PC-3 (cell line): ENCODE measurements around the gene CA10. TPM values are rescaled to one million over a fixed set of nuclear protein-coding genes. Genes with fewer than 3 reads are reported as not detected.

Experiments
- ATAC-seq: fragments of 200-7000 bp; cut with Tn5 transposase; 2 replicates; pipeline ENCODE4 v1.9.1; 2020; ENCODE audit warnings: mild to moderate bottlenecking, moderate library complexity
- BruUV-seq: library from RNA; stranded (reverse); fragments of 400-500 nt; replicated peaks from 2 replicates; lab custom pipeline; 2021; lab: Mats Ljungman, UMichigan
- CTCF ChIA-PET: fragments of 300-600 bp; sonication (Branson Sonifier 250); formaldehyde crosslinking; loops from one replicate; lab custom pipeline; 2022; ENCODE audit warnings: antibody characterized with exemption; lab: Charles Lee
- POLR2A ChIA-PET: fragments of 300-600 bp; sonication (Branson Sonifier 250); formaldehyde crosslinking; loops from one replicate; lab custom pipeline; 2022; ENCODE audit warnings: antibody characterized with exemption; ENCODE audit not compliant: unreplicated experiment; lab: Charles Lee
- DNase-seq: peaks from one replicate; pipeline ENCODE4 v3.0.0-alpha.2; 2015
- H2AFZ ChIP-seq: fragments of 300-600 bp; sonication (generic); 2 replicates; pipeline ENCODE4 v1.6.0; 2016; ENCODE audit warnings: antibody characterized with exemption, low read length
- H3F3A ChIP-seq: fragments of 300-600 bp; sonication (generic); one replicate; pipeline ENCODE4 v1.6.0; 2017; ENCODE audit warnings: antibody characterized with exemption, low read length, control low read depth, mild to moderate bottlenecking; ENCODE audit not compliant: unreplicated experiment
- H3K27ac ChIP-seq: fragments of 300-600 bp; sonication (generic); 2 replicates; pipeline ENCODE4 v1.5.1; 2016; ENCODE audit warnings: mild to moderate bottlenecking, low read length
- H3K27me3 ChIP-seq: fragments of 300-600 bp; sonication (generic); 2 replicates; pipeline ENCODE4 v1.6.1; 2016; ENCODE audit warnings: low read length, mixed read lengths
- H3K36me3 ChIP-seq: fragments of 300-600 bp; sonication (generic); 2 replicates; pipeline ENCODE4 v1.6.1; 2016; ENCODE audit warnings: low read depth, mixed run types, low read length, mixed read lengths
- H3K4me1 ChIP-seq: fragments of 300-600 bp; sonication (generic); 2 replicates; pipeline ENCODE4 v1.5.1; 2016; ENCODE audit warnings: low read length; ENCODE audit not compliant: insufficient read depth
- H3K4me2 ChIP-seq: fragments of 300-600 bp; sonication (generic); 2 replicates; pipeline ENCODE4 v1.6.0; 2016; ENCODE audit warnings: low read length
- H3K4me3 ChIP-seq: fragments of 300-600 bp; sonication (generic); 2 replicates; pipeline ENCODE4 v1.5.1; 2016; ENCODE audit warnings: mild to moderate bottlenecking, low read length, mixed read lengths
- H3K79me2 ChIP-seq: fragments of 300-600 bp; sonication (generic); 2 replicates; pipeline ENCODE4 v1.6.1; 2017; ENCODE audit warnings: low read length, mixed read lengths
- H3K9ac ChIP-seq: fragments of 300-600 bp; sonication (generic); 2 replicates; pipeline ENCODE4 v1.6.0; 2016; ENCODE audit warnings: mild to moderate bottlenecking, low read length
- H3K9me2 ChIP-seq: fragments of 300-600 bp; sonication (generic); replicated peaks from 2 replicates; pipeline ENCODE4 v1.6.1; 2016; ENCODE audit warnings: mixed run types, low read length, mixed read lengths
- H3K9me3 ChIP-seq: fragments of 300-600 bp; sonication (generic); 2 replicates; pipeline ENCODE4 v1.6.1; 2016; ENCODE audit warnings: low read length, mixed read lengths
- H4K20me1 ChIP-seq: fragments of 300-600 bp; sonication (generic); 2 replicates; pipeline ENCODE4 v1.6.1; 2016; ENCODE audit warnings: low read length, mixed read lengths
- EZH2 ChIP-seq: fragments of 300-600 bp; sonication (generic); IDR thresholded peaks from one replicate; pipeline ENCODE4 v1.6.1; 2017; ENCODE audit warnings: antibody characterized with exemption, mild to moderate bottlenecking, low read length; ENCODE audit not compliant: unreplicated experiment
- EZH2phosphoT487 ChIP-seq: fragments of 300-600 bp; sonication (generic); IDR thresholded peaks from 2 replicates; pipeline ENCODE4 v1.6.1; 2018; ENCODE audit warnings: mild to moderate bottlenecking, antibody characterized with exemption, low read length, borderline replicate concordance
- intact Hi-C: fragments of 100-400 bp; cut with micrococcal nuclease; formaldehyde crosslinking; loops from 2 replicates; pipeline ENCODE4 v1.9.0; 2023
- total RNA-seq: library from RNA; depleted of rRNA; stranded (reverse); fragments of >200 nt; gene quantifications from 2 replicates; pipeline ENCODE4 v1.2.3, GENCODE V29; 2014
- TF ChIP-seq, protein P1 (sequence below): fragments of 300-600 bp; sonication (generic); conservative IDR thresholded peaks from 2 replicates; pipeline ENCODE4 v1.5.1; 2017; ENCODE audit warnings: antibody characterized with exemption, low read depth, mild to moderate bottlenecking, low read length

CA10 gene
- total RNA-seq, 1 experiment from 2014 or later: not detected

DNA sequence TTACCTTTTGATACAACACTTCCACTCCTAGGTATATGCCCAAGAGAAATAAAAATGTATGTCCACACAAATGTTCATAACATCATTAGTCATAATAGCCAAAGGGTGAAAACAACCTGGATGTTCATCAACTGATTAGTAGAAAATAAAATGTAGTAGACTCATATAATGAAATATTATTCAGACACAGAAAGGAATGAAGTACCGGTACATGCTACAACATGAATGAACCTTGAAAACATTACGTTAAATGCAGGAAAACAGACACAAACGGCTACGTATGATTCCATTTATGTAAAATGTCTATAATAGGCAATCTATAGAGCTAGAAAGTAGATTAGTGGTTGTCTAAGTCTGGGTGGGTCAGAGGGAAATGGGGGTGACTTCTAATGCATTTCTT, 358.5 kb downstream of the CA10 start:
- H3K27me3 ChIP-seq: no peaks in the 10 kb centered on the region
- intact Hi-C loops: no loop called here
- H3K4me2 ChIP-seq: no peak overlapping the region
- POLR2A ChIA-PET: no interaction called here
- H3K9me3 ChIP-seq: no peaks in the 10 kb centered on the region
- CTCF ChIA-PET: no interaction called here
- no peak for ATAC-seq
- H3K36me3 ChIP-seq: no peaks in the 10 kb centered on the region
- no peaks in the 10 kb centered on the region for H3F3A ChIP-seq
- no peak overlapping the region for H3K9ac ChIP-seq
- H4K20me1 ChIP-seq: no peaks in the 10 kb centered on the region
- H3K4me1 ChIP-seq: no peaks in the 10 kb centered on the region
- BruUV-seq: no TSS peak
- H3K9me2 ChIP-seq: no peaks in the 10 kb centered on the region
- no peak for DNase-seq
- TF ChIP-seq, protein P1, sequence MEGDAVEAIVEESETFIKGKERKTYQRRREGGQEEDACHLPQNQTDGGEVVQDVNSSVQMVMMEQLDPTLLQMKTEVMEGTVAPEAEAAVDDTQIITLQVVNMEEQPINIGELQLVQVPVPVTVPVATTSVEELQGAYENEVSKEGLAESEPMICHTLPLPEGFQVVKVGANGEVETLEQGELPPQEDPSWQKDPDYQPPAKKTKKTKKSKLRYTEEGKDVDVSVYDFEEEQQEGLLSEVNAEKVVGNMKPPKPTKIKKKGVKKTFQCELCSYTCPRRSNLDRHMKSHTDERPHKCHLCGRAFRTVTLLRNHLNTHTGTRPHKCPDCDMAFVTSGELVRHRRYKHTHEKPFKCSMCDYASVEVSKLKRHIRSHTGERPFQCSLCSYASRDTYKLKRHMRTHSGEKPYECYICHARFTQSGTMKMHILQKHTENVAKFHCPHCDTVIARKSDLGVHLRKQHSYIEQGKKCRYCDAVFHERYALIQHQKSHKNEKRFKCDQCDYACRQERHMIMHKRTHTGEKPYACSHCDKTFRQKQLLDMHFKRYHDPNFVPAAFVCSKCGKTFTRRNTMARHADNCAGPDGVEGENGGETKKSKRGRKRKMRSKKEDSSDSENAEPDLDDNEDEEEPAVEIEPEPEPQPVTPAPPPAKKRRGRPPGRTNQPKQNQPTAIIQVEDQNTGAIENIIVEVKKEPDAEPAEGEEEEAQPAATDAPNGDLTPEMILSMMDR: no peak
- TF ChIP-seq EZH2 (no peak), EZH2phosphoT487 (no peak)
- no peaks in the 10 kb centered on the region for H3K79me2 ChIP-seq
- H3K27ac ChIP-seq: no peak overlapping the region
- no peak overlapping the region for H2AFZ ChIP-seq
- H3K4me3 ChIP-seq: no peak overlapping the region

- H3K27ac ChIP-seq: no peak overlapping the region
- H3K9me2 ChIP-seq: no peaks in the 10 kb centered on the region
- H3K9ac ChIP-seq: no peak overlapping the region
- no TSS peak for BruUV-seq
- no peak overlapping the region for H3K4me3 ChIP-seq
- ATAC-seq: no peak
- no peak overlapping the region for H2AFZ ChIP-seq
- H3K9me3 ChIP-seq: no peaks in the 10 kb centered on the region
- no peak for DNase-seq
- H3K79me2 ChIP-seq: no peaks in the 10 kb centered on the region
- no peak overlapping the region for H3K4me2 ChIP-seq
- no peaks in the 10 kb centered on the region for H3F3A ChIP-seq
- intact Hi-C loops: no loop called here
- H3K36me3 ChIP-seq: no peaks in the 10 kb centered on the region
- no peaks in the 10 kb centered on the region for H4K20me1 ChIP-seq
- CTCF ChIA-PET: no interaction called here
- no peaks in the 10 kb centered on the region for H3K4me1 ChIP-seq
- TF ChIP-seq EZH2phosphoT487: no peak
- POLR2A ChIA-PET: no interaction called here
- no peaks in the 10 kb centered on the region for H3K27me3 ChIP-seq
Measured at GRCh38 chr17:51799240-51799639, 359.3 kb downstream of the CA10 start.

DNA sequence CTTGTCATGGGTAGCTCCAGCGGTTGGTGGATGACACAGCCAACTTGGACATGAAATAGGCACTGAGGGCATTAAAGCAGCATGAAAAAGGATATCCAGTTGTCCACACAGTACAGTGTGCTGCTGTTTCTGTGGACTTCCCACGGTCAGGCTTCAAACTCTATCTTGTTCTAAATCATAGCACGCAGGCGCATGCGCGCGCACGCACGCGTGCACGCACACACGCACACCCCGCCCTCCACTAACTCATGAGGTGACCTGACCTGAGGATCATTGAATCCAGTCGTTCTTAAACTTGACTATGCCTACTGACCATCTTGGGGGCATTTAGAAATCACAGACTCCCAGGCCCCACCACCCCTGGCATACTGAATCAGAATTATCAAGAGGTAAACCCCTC, 361.4 kb downstream of the CA10 start:
- Histone ChIP-seq H3K9me2 (no peaks in the 10 kb centered on the region), H3F3A (no peaks in the 10 kb centered on the region), H3K4me2 (no peak overlapping the region), H3K9ac (no peak overlapping the region), H2AFZ (no peak overlapping the region), H3K4me3 (no peak overlapping the region), H3K4me1 (no peaks in the 10 kb centered on the region), H3K27me3 (no peaks in the 10 kb centered on the region), H3K9me3 (no peaks in the 10 kb centered on the region), H3K36me3 (no peaks in the 10 kb centered on the region), H4K20me1 (no peaks in the 10 kb centered on the region), H3K27ac (no peak overlapping the region), H3K79me2 (no peaks in the 10 kb centered on the region)
- CTCF ChIA-PET: no interaction called here
- TF ChIP-seq EZH2phosphoT487 (no peak), EZH2 (no peak)
- TF ChIP-seq, protein P1: no peak
- ATAC-seq (no peak), DNase-seq (no peak)
- intact Hi-C loops: no loop called here
- POLR2A ChIA-PET: no interaction called here
- BruUV-seq: no TSS peak
